Gastroesophageal sphincter (tissue), 3 donors: ENCODE measurements around the gene CCDC171.

Experiments
- POLR2AphosphoS5 ChIP-seq: sonication (generic); formaldehyde crosslinking; IDR thresholded peaks from one replicate; pipeline ENCODE4 v1.6.1; 2017; ENCODE audit warnings: antibody characterized with exemption
- TF ChIP-seq, protein P1 (sequence below), 4 experiments: fragments of 200-600 bp in 2 of 4; fragments of 450-650 bp in 2 of 4; sonication (generic) in 1 of 4; IDR thresholded peaks; one replicate each; pipeline ENCODE4 v1.5.1; 2017 to 2019; ENCODE audit warnings: antibody characterized with exemption in 4 of 4, mild to moderate bottlenecking in 2 of 4, moderate library complexity in 2 of 4

DNA sequence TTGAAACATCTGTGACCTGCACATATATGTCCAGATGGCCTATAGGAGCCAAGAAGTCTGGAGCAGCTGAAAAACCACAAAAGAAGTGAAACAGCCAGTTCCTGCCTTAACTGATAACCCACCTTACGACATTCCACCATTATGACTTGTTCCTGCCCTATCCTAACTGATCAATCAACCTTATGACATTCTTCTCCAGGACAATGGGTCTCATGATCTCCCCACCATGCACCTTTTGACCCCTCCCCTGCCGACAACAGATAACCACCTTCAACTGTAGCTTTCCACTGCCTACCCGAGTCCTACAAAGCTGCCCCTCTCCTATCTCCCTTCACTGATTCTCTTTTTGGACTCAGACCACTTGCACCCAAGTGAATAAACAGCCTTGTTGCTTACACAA lies 233.8 kb downstream of the CCDC171 start:
- TF ChIP-seq, protein P1, sequence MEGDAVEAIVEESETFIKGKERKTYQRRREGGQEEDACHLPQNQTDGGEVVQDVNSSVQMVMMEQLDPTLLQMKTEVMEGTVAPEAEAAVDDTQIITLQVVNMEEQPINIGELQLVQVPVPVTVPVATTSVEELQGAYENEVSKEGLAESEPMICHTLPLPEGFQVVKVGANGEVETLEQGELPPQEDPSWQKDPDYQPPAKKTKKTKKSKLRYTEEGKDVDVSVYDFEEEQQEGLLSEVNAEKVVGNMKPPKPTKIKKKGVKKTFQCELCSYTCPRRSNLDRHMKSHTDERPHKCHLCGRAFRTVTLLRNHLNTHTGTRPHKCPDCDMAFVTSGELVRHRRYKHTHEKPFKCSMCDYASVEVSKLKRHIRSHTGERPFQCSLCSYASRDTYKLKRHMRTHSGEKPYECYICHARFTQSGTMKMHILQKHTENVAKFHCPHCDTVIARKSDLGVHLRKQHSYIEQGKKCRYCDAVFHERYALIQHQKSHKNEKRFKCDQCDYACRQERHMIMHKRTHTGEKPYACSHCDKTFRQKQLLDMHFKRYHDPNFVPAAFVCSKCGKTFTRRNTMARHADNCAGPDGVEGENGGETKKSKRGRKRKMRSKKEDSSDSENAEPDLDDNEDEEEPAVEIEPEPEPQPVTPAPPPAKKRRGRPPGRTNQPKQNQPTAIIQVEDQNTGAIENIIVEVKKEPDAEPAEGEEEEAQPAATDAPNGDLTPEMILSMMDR (IDR thresholded peaks at IDR 0.05) = no peak
- no peak for TF ChIP-seq POLR2AphosphoS5
